HG02588 (cell line): Measurements from ENCODE around the gene PPP1R8.

Experiments used
- ATAC-seq: cut with Tn5 transposase; IDR thresholded peaks from one replicate; pipeline ENCODE4 v1.9.1; 2021; ENCODE audit warnings: mild to moderate bottlenecking, moderate library complexity; ENCODE audit not compliant: unreplicated experiment

PPP1R8 gene

GRCh38 chr1:27887215-27888021 is 56.8 kb downstream of the PPP1R8 start:
- no peak for ATAC-seq

- no peak for ATAC-seq
Measured at GRCh38 chr1:27889506-27889905, 58.9 kb downstream of the PPP1R8 start.

- no peak for ATAC-seq
Measured at GRCh38 chr1:27891196-27891889, 60.8 kb downstream of the PPP1R8 start.

- no peak for ATAC-seq
Measured at GRCh38 chr1:27894521-27894920, 63.9 kb downstream of the PPP1R8 start.
